ENCODE results near the gene BBS9.

The BBS9 gene

GRCh38 chr7:33196221-33196620 is 66.9 kb downstream of the BBS9 start:
- TF ChIP-seq CTCF (IDR thresholded peaks at IDR 0.05) = no peak
- no peak overlapping the region for H3K4me3 ChIP-seq (ENCODE audit: low read depth in 1 of 2, low read length in 1 of 2)

GRCh38 chr7:33200282-33200681 is 70.9 kb downstream of the BBS9 start:
- no peaks in the 10 kb centered on the region for H3K36me3 ChIP-seq
- H3K9me3 ChIP-seq = no peaks in the 10 kb centered on the region
- no peak overlapping the region for H3K4me3 ChIP-seq (ENCODE audit: low read depth in 1 of 2, low read length in 1 of 2)
- TF ChIP-seq CTCF (IDR thresholded peaks at IDR 0.05) = no peak
- H3K4me1 ChIP-seq (ENCODE audit: control insufficient read depth in 1 of 2, insufficient read depth in 1 of 2, low read depth in 1 of 2, low read length in 1 of 2) = no peaks in the 10 kb centered on the region
- H3K27ac ChIP-seq = no peak overlapping the region
- no peaks in the 10 kb centered on the region for H3K27me3 ChIP-seq

More at GRCh38 chr7:33196221-33196620, 66.9 kb downstream of the BBS9 start:
- Histone ChIP-seq H3K4me1 (ENCODE audit: control insufficient read depth in 1 of 2, insufficient read depth in 1 of 2, low read depth in 1 of 2, low read length in 1 of 2) (no peaks in the 10 kb centered on the region), H3K27me3 (no peaks in the 10 kb centered on the region), H3K9me3 (no peaks in the 10 kb centered on the region), H3K36me3 (no peaks in the 10 kb centered on the region), H3K27ac (no peak overlapping the region)

GRCh38 chr7:33201821-33202220 is 72.5 kb downstream of the BBS9 start:
- no peak overlapping the region for H3K27ac ChIP-seq
- H3K4me1 ChIP-seq (ENCODE audit: control insufficient read depth in 1 of 2, insufficient read depth in 1 of 2, low read depth in 1 of 2, low read length in 1 of 2) = no peaks in the 10 kb centered on the region
- no peaks in the 10 kb centered on the region for H3K27me3 ChIP-seq
- H3K9me3 ChIP-seq = no peaks in the 10 kb centered on the region
- no peak overlapping the region for H3K4me3 ChIP-seq (ENCODE audit: low read depth in 1 of 2, low read length in 1 of 2)
- TF ChIP-seq CTCF (IDR thresholded peaks at IDR 0.05) = no peak
- H3K36me3 ChIP-seq = no peaks in the 10 kb centered on the region

- Histone ChIP-seq H3K27me3 (no peaks in the 10 kb centered on the region), H3K9me3 (peaks cover 8% of the 10 kb centered on the region), H3K4me1 (ENCODE audit: control insufficient read depth in 1 of 2, insufficient read depth in 1 of 2, low read depth in 1 of 2, low read length in 1 of 2) (no peaks in the 10 kb centered on the region), H3K36me3 (no peaks in the 10 kb centered on the region), H3K27ac (no peak overlapping the region), H3K4me3 (ENCODE audit: low read depth in 1 of 2, low read length in 1 of 2) (no peak overlapping the region)
- no peak for TF ChIP-seq CTCF (IDR thresholded peaks at IDR 0.05)
These were observed 81.6 kb downstream of the BBS9 start for GRCh38 chr7:33210958-33211357.

GRCh38 chr7:33212144-33212543 is 82.8 kb downstream of the BBS9 start:
- no peaks in the 10 kb centered on the region for H3K36me3 ChIP-seq
- no peak overlapping the region for H3K27ac ChIP-seq
- TF ChIP-seq CTCF (IDR thresholded peaks at IDR 0.05) = no peak

GRCh38 chr7:33215992-33216391 is 86.6 kb downstream of the BBS9 start:
- H3K4me1 ChIP-seq (ENCODE audit: control insufficient read depth in 1 of 2, insufficient read depth in 1 of 2, low read depth in 1 of 2, low read length in 1 of 2) = no peaks in the 10 kb centered on the region
- no peaks in the 10 kb centered on the region for H3K27me3 ChIP-seq
- TF ChIP-seq CTCF (IDR thresholded peaks at IDR 0.05) = no peak
- no peak overlapping the region for H3K4me3 ChIP-seq (ENCODE audit: low read depth in 1 of 2, low read length in 1 of 2)
- H3K9me3 ChIP-seq = peaks cover 4% of the 10 kb centered on the region
- no peak overlapping the region for H3K27ac ChIP-seq
- H3K36me3 ChIP-seq = no peaks in the 10 kb centered on the region

More at GRCh38 chr7:33212144-33212543, 82.8 kb downstream of the BBS9 start:
- Histone ChIP-seq H3K9me3 (peaks cover 8% of the 10 kb centered on the region), H3K27me3 (no peaks in the 10 kb centered on the region), H3K4me1 (ENCODE audit: control insufficient read depth in 1 of 2, insufficient read depth in 1 of 2, low read depth in 1 of 2, low read length in 1 of 2) (no peaks in the 10 kb centered on the region), H3K4me3 (ENCODE audit: low read depth in 1 of 2, low read length in 1 of 2) (no peak overlapping the region)
